HG02885 (cell line): ENCODE results near the gene BIRC5.
"Not testable (repeated sequence)": the region's sequence is repeated elsewhere in the genome, so short reads cannot be mapped to it uniquely, and the experiment has no call there.

Experiments used
- ATAC-seq: cut with Tn5 transposase; IDR thresholded peaks from one replicate; pipeline ENCODE4 v1.9.1; 2021; ENCODE audit warnings: mild to moderate bottlenecking; ENCODE audit not compliant: unreplicated experiment, poor library complexity

BIRC5 gene

DNA sequence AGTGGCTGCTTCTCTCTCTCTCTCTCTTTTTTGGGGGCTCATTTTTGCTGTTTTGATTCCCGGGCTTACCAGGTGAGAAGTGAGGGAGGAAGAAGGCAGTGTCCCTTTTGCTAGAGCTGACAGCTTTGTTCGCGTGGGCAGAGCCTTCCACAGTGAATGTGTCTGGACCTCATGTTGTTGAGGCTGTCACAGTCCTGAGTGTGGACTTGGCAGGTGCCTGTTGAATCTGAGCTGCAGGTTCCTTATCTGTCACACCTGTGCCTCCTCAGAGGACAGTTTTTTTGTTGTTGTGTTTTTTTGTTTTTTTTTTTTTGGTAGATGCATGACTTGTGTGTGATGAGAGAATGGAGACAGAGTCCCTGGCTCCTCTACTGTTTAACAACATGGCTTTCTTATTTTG, 9.7 kb downstream of the BIRC5 start:
- ATAC-seq = no peak

DNA sequence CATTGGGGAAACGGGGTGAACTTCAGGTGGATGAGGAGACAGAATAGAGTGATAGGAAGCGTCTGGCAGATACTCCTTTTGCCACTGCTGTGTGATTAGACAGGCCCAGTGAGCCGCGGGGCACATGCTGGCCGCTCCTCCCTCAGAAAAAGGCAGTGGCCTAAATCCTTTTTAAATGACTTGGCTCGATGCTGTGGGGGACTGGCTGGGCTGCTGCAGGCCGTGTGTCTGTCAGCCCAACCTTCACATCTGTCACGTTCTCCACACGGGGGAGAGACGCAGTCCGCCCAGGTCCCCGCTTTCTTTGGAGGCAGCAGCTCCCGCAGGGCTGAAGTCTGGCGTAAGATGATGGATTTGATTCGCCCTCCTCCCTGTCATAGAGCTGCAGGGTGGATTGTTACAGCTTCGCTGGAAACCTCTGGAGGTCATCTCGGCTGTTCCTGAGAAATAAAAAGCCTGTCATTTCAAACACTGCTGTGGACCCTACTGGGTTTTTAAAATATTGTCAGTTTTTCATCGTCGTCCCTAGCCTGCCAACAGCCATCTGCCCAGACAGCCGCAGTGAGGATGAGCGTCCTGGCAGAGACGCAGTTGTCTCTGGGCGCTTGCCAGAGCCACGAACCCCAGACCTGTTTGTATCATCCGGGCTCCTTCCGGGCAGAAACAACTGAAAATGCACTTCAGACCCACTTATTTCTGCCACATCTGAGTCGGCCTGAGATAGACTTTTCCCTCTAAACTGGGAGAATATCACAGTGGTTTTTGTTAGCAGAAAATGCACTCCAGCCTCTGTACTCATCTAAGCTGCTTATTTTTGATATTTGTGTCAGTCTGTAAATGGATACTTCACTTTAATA, 10.4 kb downstream of the BIRC5 start:
- no peak for ATAC-seq

DNA sequence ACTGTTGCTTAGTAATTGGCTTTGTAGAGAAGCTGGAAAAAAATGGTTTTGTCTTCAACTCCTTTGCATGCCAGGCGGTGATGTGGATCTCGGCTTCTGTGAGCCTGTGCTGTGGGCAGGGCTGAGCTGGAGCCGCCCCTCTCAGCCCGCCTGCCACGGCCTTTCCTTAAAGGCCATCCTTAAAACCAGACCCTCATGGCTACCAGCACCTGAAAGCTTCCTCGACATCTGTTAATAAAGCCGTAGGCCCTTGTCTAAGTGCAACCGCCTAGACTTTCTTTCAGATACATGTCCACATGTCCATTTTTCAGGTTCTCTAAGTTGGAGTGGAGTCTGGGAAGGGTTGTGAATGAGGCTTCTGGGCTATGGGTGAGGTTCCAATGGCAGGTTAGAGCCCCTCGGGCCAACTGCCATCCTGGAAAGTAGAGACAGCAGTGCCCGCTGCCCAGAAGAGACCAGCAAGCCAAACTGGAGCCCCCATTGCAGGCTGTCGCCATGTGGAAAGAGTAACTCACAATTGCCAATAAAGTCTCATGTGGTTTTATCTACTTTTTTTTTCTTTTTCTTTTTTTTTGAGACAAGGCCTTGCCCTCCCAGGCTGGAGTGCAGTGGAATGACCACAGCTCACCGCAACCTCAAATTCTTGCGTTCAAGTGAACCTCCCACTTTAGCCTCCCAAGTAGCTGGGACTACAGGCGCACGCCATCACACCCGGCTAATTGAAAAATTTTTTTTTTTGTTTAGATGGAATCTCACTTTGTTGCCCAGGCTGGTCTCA, 11.2 kb downstream of the BIRC5 start:
- no peak for ATAC-seq

DNA sequence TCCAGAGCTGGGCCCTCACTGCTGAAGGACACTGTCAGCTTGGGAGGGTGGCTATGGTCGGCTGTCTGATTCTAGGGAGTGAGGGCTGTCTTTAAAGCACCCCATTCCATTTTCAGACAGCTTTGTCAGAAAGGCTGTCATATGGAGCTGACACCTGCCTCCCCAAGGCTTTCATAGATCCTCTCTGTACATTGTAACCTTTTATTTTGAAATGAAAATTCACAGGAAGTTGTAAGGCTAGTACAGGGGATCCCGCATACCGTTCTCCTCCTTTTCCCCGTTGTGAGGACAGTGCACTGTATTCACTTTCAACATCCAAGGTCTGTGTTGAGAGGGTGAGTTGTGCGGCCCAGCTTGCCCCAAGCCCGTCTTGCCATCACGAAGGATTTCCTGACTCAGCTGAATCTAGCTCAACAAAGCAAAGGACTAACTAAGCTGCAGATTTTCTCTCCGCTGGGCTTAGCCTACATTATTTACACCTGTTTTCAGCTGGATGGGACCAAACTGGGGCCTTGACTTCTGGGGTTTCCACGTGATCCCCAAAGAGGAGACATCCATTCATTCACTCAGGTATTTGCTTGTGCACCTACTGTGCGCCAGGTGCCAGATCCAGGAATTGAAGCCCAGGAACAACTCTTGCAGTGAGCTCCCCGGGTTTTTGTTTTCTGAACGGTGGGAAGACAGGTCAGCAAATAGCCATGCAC, 12.2 kb downstream of the BIRC5 start:
- ATAC-seq = no peak

DNA sequence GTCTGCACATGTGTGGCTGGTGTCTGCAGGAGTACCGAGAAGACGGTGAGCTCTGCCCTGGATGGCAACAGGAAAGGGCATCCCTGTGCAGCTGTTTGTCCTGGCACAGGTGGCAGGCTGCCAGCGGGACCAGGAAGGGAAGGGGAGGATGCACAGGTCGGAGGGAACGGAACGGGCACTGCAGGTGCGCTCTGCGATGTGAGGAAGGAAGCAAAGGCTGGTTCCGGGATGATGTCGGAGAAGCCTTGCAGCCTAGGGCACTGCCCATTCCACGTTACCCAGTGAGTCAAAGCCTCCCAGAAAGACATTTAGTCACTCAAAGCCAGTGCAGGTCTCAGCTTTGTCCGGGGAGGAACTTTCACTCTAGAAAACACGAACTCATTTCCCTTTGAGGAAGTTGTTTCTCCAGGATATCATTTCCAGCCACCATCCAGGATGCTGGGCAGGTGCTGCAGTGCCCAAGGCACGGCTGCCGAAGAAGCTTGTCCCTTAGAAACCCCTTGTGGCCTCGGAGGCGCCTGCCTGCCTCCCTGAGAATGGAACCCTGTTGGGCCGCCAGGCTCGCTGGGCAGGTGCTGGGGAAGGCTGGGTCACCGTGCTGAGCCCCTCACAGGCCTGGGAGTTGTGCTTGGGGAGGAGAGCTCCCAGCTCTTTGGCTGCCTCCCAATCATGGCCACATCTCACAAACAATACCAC, 12.9 kb downstream of the BIRC5 start:
- no peak for ATAC-seq

DNA sequence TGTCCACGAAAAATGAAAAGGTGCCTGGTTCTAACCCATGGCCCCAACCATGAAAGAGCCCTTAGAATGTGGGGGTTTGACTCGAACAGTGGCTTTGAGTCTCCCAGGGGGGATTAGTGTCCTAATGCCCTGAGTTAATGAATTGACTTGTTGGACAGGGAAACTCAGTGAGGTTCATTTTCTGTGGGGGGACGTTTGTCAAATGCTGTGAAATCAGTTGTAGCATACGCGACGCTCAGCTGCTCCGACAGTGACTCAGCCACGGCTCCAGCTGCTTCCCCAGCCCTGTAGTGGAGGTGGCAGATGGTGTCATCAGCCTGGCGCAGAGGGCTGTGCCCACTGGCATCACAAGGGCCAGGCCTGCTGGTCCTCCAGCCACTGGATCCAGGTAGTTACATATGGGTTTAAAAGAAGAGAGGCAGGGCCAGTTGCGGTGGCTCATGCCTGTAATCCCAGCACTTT, 13.4 kb downstream of the BIRC5 start:
- ATAC-seq = no peak

DNA sequence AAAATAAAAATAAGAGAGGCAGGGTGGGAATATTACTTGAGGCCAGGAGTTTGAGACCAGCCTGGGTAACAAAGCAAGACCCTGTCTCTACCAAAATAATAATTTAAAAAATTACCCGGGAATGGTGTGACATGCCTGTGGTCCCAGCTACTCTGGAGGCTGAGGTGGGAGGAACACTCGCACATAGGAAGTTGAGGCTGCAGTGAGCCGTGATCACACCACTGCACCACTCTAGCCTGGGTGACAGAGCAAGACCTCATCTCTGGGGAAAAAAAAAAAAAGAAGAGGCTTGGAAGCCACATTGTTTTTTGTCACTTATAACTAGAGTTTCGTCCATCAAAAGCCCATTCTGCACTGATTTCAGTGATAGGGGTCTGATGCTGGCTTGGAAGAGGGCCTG, 14.1 kb downstream of the BIRC5 start:
- no peak for ATAC-seq

DNA sequence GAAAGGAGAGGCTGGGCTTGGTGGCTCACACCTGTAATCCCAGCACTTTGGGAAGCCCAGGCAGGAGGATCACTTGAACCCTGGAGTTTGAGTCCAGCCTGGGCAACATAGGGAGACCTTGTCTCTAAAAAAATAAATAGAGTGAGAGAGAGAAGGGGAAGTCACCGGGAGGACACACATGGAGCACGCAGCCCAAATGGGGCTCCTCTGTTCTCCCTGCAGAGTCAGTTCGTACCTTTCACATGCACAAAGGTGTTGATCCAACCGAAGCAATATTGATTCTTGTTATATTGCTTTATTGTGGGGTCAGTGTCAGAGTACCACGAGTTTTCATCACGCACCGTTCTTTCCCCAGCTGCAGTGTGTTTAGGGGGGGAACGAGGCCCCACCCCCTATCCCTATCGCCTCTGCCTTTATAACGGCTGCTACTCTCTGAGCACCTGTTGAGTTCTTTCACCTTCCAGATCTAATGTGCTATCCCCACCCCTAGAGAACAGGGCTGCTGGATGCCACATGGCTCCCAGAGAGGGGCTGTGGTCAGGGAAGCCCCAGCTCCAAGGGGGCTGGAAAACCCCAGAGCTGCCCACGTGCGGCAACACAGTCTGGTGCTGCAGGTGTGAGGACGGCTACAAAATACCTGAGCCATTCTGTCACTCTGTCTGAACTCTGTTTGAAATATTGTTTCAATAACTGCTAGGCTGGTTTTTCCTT, 16.4 kb downstream of the BIRC5 start:
- no peak for ATAC-seq

DNA sequence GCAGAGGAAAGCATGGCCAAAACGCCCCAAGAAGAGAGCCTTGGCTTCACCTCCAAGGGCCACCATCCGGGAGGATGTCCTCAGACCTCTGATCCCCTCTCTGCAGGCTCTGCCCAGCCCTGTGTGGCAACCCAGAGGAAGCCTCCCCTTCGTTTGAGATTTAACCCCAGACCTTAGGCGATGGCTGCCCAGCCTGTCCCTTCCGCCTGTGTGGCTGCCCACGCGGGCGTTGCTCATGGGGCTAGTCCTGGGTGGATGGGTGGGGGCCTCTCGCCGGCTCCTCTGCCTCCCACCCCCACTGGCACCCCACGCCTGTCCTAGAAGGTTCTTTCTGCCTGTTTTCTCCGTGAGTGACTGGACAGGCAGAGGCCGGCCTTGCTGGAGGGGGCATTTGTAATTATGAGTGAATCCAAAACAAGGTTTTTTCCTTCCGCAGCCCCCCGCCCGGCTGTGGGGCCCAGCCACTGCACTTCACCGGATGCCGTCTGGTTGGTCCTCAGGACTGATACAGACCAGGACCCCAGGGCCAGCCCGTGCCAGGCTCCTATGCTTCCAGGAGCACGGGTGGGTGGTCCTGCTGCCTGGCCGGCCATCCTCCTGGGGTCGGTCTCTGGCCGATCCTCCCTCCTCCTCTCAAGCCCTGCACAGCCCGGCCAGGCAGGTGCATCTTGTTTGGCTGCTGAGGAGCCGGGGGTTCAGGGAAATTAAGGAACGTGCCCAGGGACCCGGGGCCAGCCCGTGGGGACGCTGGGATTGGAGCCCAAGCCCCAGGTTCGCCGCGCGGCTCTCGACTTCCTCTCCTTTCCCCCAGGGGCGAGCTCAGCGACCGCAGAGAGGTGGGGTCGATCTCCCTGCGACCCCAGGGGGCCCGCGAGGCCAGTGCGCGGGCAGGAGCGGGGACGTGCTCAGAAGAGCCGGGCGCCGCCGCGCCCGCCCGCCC, 17.2 kb downstream of the BIRC5 start, which contains the start of gene TMEM235:
TMEM235 (plus strand) TSS at position 636 of the 940 bp plus-strand sequence. CDS start 393 bp downstream, outside the sequence.
- ATAC-seq = no peak

DNA sequence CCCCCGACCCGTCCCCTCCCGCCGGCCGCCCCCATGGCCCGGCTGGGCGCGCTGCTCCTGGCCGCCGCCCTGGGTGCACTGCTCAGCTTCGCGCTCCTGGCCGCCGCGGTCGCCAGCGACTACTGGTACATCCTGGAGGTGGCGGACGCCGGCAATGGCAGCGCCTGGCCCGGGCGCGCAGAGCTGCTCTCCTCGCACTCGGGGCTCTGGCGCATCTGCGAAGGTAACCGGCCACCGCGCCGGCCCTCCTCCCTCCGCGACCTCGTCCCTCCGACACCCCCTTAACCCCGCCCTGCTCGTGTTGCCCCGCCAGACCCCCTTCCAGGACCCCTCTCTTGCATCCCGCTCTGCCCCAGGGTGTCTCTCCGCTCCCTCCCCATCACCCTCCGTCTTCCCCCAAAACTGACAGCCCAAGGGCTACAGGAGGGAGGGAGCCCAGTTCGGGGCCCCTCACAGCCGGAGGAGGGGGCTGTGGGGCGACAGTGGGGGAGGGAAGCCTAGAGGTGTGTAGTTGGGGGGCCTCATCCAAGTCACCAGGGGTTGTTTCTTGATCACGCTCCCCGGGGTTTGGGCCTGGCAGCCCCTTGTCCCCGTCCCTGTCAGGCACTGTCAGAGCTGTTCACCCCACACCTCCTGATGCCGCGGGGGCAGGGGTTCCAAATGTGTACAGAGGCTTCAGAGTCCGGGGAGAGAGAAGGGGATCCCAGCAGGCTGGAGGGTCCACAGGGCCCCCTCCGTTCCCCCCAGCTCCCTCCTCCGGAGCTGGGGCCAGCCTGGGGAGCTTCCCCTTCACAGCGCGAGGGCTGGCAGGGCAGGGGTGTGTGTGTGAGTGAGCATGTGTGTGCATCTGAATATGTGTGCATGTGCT, 18.2 kb downstream of the BIRC5 start:
- no peak for ATAC-seq

DNA sequence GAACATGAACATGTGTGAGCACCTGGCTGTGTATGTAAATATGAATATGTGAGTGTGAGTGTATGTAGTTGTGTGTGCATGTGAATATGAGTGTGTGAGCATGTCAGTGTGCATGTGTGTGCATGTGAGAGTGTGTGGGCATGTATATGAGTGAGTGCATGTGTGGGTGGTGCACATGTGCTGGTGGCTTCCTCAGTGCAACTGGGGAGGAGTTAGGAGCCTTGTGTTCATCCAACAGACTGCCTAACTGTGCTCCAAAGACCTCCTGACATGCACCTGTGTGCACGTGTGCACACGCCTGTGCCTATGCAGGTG, 18.8 kb downstream of the BIRC5 start:
- no peak for ATAC-seq

DNA sequence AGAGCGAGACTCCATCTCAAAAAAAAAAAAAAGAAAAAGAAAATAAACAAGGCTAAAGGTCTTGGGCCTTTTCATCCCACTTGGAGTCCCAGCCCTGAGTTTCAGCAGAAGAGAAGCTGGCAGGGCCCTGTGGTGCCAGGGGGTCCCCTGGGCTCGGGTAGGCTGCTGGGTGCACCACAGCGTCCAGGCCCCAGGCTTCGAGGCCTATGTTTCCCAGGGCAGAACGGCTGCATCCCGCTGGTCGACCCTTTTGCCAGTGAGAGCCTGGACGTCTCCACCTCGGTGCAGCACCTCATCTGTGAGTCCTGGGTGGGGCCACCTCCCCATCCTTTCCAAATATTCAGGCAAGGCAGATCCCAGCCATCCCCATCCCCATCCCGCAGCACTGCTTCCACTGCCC, 19.6 kb downstream of the BIRC5 start:
- no peak for ATAC-seq

DNA sequence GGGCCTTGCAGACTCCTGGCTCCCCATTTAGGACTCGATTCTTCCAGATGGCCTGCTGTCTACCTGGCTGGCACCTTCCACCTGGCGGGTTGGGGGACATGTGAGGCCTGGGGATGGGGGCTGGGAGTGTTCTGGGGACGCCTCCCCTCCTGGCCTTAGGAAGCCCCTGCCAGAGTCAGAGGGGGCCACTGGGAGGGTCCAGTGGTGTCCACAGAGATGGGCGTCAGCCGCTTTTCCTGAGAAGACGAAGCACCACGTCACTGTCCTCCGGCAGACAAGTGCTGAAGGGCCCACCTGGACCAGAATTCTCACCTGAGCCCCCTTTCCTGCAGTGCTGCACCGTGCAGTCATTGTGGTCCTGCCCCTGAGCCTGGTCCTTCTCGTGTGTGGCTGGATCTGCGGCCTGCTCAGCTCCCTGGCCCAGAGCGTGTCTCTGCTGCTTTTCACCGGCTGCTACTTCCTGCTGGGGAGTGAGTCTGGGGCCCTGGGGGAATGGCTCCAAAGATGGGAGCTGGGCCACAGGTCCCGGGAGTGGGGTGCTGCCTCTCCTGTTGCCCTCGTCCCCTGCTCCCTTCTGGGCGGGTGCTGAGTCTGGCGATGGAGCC, 20.3 kb downstream of the BIRC5 start:
- no peak for ATAC-seq

DNA sequence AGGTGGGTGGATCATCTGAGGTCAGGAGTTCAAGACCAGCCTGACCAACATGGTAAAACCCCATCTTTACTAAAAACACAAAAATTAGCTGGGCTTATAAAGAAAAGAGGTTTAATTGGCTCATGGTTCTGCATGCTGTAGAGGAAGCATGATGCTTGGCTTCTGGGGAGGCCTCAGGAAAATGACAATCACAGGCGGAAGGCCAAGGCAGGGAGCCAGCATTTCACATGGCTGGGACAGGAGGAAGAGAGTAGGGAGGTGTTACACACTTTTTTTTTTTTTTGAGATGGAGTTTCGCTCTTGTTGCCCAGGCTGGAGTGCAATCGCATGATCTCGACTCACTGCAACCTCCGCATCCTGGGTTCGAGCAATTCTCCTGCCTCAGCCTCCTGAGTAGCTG, 21.0 kb downstream of the BIRC5 start:
- ATAC-seq = not testable (repeated sequence)

DNA sequence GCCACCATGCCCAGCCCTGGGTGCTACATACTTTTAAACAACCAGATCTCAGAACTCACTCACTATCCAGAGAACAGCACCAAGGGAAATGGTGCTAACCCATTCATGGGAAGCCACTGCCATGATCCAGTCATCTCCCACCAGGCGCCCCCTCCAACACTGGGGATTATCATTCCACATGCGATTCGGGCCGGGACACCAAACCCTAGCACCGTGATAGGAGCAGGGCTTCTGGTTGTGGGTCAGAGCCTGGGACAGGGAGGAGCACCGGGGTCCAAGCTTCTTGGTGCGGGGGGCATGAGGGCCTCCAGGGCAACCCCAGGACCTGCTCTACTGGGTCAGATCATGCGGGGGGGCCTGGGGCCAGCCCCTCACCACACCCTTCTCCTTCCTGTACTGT, 21.8 kb downstream of the BIRC5 start:
- ATAC-seq = no peak

DNA sequence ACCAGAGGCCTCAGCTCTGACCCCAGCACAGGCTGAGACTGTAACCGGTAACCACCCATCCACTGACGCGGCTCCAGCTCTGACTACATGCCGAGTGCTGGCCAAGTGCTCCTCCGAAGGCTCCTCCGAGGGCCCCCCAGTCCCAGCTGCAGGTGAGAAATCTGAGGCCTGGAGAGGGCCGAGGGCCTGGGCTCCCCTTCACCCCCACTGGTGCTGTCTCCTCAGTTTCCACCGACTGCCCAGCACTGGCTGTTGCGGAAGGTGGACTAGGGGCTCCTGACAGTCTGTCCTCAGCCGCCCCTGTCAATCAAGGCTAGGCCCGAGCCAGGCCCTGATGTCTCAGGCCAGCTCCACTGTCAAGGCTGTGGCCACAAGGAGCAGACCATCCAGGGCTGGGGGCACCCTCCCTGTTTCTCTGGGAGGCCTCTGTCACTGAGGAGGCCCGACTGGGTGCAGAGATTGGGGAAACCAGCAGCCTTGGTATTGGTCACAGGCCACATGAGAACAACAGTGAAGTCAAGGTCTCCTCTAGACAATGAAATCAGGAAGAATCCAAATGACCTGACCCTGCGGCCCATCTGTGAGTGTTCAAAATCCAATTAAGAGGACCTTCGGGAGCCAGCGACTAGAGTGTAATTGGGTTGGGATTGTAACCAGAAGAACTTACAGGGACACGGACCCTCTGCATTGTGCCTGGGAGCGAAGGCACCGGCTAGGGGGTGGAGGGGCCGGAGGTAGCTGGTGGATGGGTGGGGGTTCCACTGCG, 22.5 kb downstream of the BIRC5 start:
- ATAC-seq = no peak
